ENCODE measurements around the gene BMF.
"Not testable (repeated sequence)": the region's sequence is repeated elsewhere in the genome, so short reads cannot be mapped to it uniquely, and the experiment has no call there.

Gene BMF

GRCh38 chr15:40087991-40088928, 20.4 kb downstream of the BMF start:
- no peak for DNase-seq

- no peak for DNase-seq
Measured at GRCh38 chr15:40087068-40087810, 21.4 kb downstream of the BMF start.

DNA sequence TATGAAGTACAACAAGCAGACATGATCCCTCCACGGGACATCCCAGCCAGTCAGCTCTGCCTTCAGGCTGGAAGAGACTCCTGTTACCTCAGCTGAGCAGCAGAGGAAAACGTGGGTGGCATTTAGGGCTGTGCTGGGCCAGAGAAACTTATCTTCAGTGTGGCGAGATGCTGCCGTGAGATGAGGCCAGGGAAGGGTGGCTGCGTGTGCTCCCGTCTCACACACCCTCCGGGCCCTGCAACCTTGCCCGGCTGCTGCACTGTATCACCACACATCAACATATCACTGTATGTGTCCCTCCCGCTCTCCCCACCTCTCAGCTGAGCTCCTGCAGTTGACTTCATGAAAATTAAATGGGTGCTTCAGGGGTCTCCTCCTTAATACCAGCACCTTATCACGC, 23.4 kb downstream of the BMF start:
- DNase-seq = no peak

GRCh38 chr15:40084650-40085049, 24.0 kb downstream of the BMF start:
- DNase-seq = no peak

DNA sequence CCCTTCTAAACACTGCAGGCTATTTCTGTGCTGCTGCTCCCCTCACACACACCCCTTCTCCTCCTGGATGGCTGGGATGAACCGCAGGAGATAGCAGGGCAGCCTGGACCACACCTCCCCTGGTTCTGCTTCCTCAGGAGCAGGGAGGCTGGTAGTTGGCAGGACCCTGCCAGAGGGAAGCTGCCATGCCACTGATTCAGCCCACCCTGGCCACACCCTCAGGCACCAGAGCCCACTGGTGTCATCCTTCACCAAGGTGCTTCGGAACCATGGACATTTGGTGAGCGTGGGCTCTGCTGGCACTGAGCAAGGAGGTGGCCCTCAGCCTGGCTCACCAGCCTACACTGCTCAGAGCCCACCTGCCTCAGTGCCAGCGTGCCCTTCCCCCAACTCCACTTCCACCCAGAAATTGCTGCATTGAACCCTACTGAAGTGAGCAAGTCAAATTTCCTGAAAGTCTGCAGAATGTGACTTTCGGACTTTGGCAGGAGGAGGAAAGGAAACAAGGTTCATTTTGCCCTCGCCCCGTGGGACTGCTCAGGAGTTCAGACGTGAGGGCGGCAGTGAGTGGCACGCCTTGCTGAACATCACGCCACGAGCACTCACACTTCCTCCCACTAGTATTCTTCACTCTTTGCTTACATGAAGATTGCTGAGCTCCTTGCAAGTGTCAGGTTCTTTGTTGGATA, 26.3 kb downstream of the BMF start:
- no peak for DNase-seq

DNA sequence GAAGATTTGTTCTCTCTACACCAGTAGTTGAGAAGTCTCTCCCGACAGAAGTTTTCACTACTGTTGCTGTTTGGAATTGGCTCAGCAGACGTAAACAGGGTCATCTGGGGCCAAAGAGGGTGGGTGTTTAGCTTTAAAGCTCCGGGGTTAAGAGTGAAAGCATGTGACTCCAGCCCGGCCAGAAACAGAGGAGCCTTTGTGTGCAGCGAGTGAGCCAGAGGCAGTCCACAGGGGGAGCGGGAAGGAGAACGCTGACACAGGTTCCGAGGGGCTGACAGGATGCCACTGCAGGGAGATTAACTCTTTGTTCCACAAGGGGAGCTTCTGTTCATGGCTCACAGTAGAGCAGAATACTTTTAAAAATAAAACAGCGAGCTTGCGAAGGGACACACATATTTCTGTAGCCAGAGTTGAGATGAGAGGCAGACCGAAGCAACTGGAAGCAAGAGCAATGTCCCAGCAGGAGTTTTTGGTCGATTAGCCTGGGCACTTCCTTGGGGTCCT, 26.9 kb downstream of the BMF start:
- DNase-seq = peak; percentile 81

- DNase-seq = no peak
Measured at GRCh38 chr15:40080847-40081246, 27.8 kb downstream of the BMF start.

GRCh38 chr15:40080104-40080503, 28.6 kb downstream of the BMF start:
- DNase-seq = no peak

DNA sequence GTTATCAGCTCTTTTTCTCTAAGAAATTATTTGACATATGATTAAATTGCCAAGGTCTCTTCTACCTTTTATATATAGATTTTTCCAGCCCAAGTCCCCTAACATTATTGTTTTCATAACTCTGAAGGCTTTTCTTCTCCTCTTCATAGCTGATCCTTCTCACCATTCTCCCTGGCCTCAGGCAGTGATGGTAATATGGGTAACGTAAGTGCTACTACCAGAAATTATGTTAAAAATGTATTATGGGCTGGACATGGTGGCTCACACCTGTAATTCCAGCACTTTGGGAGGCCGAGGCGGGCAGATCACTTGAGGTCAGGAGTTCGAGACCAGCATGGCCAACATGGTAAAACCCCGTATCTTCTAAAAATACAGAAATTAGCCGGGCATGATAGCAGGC, 29.2 kb downstream of the BMF start:
- DNase-seq = no peak

- no peak for DNase-seq
Measured at GRCh38 chr15:40075298-40076044, 33.2 kb downstream of the BMF start.

DNA sequence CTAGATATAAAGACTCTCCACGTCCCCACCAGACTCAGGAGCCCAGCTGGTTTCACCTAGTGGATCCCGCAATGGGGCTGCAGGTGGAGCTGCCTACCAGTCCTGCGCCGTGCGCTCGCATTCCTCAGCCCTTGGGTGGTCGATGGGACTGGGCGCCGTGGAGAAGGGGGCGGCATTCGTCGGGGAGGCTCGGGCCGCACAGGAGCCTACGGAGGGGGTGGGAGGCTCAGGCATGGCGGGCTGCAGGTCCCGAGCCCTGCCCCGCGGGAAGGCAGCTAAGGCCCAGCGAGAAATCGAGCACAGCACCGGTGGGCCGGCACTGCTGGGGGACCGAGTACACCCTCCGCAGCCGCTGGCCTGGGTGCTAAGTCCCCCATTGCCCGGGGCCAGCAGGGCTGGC, 34.0 kb downstream of the BMF start:
- DNase-seq = not testable (repeated sequence)

DNA sequence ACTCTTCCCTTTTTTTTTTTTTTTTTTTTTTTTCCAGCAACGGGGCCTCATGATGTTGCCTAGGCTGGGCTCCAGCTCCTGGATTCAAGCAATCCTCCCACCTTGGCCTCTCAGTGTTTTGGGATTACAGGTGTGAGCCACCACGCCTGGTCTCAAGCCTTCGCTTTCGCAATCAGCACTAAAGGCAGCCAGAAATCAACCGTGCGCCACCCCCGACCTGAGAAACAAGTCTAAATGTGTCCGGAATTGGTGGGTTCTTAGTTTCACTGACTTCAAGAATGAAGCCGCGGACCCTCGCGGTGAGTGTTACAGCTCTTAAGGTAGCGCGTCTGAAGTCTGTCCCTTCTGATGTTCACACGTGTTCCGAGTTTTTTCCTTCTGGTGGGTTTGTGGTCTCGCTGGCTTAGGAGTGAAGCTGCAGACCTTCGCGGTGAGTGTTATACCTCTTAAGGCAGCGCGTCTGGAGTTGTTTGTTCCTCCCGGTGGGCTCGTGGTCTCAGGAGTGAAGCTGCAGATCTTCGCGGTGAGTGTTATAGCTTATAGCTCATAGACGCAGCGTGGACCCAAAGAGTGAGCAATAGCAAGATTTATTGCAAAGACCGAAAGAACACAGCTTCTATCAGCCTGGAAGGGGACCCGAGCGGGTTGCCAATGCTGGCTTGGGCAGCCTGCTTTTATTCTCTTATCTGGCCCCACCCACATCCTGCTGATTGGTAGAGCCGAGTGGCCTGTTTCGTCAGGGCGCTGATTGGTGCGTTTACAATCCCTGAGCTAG, 34.8 kb downstream of the BMF start:
- DNase-seq = not testable (repeated sequence)

GRCh38 chr15:40072216-40072990, 36.3 kb downstream of the BMF start:
- no peak for DNase-seq

DNA sequence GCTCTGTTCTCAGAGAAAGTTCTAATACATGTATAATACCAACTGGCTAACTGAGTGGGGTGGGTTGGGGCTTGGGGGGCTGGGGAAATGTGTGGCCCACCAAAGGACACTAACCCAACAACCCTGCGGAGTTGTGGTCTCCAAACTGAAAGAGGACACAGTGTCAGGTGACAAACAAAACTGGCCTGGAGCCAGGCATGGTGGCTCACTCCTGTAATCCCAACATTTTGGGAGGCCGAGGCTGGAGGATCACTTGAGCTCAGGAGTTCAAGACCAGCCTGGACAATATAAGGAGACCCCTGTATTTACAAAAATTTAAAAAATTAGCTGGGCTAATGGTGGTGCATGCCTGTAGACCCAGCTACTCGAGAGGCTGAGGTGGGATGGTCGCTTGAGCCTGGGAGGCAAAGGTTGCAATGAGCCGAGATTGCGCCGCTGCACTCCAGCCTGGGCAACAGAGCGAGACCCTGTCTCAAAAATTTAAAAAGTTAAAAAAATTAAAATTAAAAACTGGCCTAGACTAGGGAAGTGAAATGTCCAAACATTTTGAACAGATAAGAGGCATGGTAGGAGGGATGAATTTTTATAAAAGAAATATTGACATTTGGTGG, 38.0 kb downstream of the BMF start:
- DNase-seq = no peak

- no peak for DNase-seq
Measured at GRCh38 chr15:40070166-40070557, 38.5 kb downstream of the BMF start.

DNA sequence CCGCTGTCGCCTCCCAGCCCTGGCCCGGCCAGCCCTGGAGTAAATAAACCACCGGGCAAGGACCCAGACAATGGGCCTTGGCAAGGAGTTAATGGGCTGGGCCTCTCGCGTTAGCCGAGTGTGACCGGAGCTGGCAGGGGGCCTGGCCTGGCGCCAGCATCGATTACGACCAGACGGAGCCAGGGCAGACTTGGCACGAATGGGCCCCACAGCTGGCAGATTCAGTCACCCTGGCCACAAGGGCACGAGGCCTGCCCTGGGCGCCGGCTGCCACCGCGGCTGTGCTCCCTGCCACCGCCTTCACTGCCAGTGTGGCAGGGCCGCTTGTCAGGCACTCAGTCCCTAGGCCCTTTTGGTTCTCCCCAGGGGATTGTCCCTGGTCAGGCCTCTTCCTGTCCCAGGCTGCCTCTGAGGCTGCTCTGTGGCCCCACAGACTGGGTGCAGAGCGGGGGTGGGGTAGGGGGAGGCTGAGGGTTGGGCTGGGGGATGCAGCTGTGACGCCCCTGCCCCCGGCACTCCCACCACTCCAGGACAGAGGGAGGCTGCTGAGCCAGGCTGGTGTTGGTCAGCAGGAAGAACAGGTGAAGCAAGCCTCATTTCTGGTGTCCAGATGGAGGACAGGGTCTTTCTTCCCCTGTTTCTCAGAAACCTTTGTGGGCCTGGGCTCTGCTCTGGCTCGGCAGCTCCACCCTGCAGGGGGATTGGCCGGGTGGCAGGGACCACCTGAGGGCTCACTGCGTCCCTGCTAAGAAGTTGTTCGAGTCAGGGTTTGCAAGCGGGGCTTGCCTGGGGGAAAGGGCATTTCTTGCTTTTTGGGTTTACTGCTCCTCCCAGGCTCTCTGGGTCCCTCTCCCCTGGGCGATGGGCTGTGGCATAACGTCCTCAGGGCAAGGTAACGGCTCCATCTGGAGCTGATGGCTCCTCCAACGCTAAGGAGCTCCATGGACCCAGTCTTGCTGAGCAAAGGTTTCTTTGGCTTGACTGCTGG, 39.2 kb downstream of the BMF start:
- peak; percentile 89 for DNase-seq

DNA sequence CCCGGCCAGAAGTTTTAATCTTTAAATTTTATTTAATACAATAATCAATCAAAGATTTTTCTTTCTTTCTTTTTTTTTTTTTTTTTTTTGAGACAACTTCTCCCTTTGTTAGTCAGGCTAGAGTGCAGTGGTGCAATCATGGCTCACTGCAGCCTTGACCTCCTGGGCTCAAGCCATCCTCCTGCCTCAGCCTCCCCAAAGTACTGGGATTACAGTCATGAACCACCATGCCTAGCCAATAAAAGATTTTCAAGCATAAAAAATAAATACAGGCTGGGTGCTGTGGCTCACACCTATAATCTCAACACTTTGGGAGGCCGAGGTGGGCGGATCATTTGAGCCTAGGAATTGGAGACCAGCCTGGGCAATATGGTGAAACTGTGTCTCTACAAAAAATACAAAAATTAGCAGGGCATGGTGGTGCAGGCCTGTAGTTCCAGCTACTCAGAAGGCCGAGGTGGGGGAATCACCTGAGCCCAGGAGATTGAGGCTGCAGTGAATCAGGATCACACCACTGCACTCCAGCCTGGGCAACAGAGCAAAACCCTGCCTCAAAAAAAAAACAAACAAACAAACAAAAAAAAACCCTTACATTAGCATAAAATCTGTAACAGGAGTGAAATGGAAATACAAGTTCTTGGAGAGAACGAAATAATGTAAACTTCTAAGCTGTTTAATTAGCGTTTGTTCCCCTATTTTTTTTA, 40.6 kb downstream of the BMF start:
- DNase-seq = no peak

DNA sequence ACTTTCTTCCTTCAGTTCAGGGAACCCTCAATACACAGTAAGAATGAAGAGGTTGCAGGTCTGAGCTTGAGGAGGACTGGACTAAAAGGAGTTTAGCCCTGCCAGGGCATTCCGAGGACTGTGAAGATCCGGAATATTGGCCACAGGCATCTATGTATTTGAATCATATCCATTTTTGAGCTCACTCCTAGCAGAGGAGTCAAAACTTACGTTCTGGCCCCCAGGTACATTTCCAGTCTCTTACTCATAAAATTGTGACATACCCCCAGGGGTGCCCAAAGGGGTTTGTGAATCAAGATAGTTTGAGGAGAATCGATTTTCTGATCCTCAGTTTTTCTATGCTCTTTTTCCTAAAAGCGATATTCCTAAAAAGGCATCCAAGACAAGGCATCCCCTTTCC, 42.1 kb downstream of the BMF start:
- DNase-seq = no peak

DNA sequence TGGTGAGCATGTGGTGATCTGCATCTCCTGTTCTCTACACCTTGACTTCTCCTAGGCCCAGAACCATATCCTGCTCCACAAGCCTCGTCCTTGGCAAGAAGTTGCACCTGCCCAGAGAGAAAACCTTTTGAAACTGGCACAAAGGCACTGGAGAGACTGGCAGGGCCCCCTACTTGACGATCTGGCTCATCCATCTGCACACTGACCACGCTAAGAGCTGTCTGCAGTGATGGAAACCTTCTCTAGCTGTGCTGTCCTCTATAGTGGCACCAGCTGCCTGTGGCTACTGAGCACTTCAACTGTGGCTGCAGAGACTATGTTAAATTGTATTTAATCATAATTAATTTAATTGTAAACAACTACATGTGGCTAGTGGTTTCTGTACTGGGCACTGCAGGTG, 43.5 kb downstream of the BMF start:
- no peak for DNase-seq

All from right forelimb (tissue), 1 donor.